DOHH2 (cell line): ENCODE measurements around the gene CHMP5.

Experiments used
- H3F3A ChIP-seq: fragments of 200-600 bp; sonication (generic), shearing (Covaris generic); 2 replicates; pipeline ENCODE4 v1.6.0; 2016; ENCODE audit warnings: antibody characterized with exemption, mild to moderate bottlenecking; ENCODE audit not compliant: control insufficient read depth, insufficient read depth
- H3K27ac ChIP-seq: fragments of 200-600 bp; sonication (generic); 2 replicates; pipeline ENCODE4 v1.5.1; 2014; ENCODE audit warnings: low read depth, mild to moderate bottlenecking, low read length, moderate library complexity
- H3K27me3 ChIP-seq: fragments of 200-600 bp; sonication (generic); 2 replicates; pipeline ENCODE4 v1.6.1; 2014; ENCODE audit warnings: mild to moderate bottlenecking, low read length, mixed read lengths; ENCODE audit not compliant: control insufficient read depth
- H3K36me3 ChIP-seq: fragments of 200-600 bp; sonication (generic); 2 replicates; pipeline ENCODE4 v1.6.1; 2014; ENCODE audit warnings: mild to moderate bottlenecking, low read length, moderate library complexity, mixed read lengths; ENCODE audit not compliant: control insufficient read depth
- H3K4me1 ChIP-seq: fragments of 200-600 bp; sonication (generic); 2 replicates; pipeline ENCODE4 v1.6.1; 2014; ENCODE audit warnings: mild to moderate bottlenecking, low read length, mixed read lengths; ENCODE audit not compliant: control insufficient read depth
- H3K4me2 ChIP-seq: fragments of 200-600 bp; sonication (generic); 2 replicates; pipeline ENCODE4 v1.6.0; 2014; ENCODE audit warnings: mild to moderate bottlenecking, low read length, moderate library complexity
- H3K4me3 ChIP-seq: fragments of 200-600 bp; sonication (generic); 2 replicates; pipeline ENCODE4 v1.5.1; 2014; ENCODE audit warnings: mild to moderate bottlenecking, low read length, mixed read lengths
- H3K79me2 ChIP-seq: fragments of 200-600 bp; sonication (generic); 2 replicates; pipeline ENCODE4 v1.6.1; 2014; ENCODE audit warnings: mild to moderate bottlenecking, low read length, mixed read lengths; ENCODE audit not compliant: control insufficient read depth
- H3K9me2 ChIP-seq: fragments of 200-600 bp; sonication (generic); replicated peaks from 2 replicates; pipeline ENCODE4 v1.6.1; 2014; ENCODE audit warnings: mild to moderate bottlenecking, low read length, mixed read lengths; ENCODE audit not compliant: control insufficient read depth
- H3K9me3 ChIP-seq: fragments of 200-600 bp; sonication (generic); 2 replicates; pipeline ENCODE4 v1.6.1; 2014; ENCODE audit warnings: antibody characterized with exemption, low read length, mixed read lengths; ENCODE audit not compliant: control insufficient read depth, insufficient read depth
- H4K20me1 ChIP-seq: fragments of 200-600 bp; sonication (generic); 2 replicates; pipeline ENCODE4 v1.6.0; 2014; ENCODE audit warnings: low read depth, mild to moderate bottlenecking, antibody characterized with exemption, low read length, moderate library complexity; ENCODE audit not compliant: control insufficient read depth, insufficient read depth
- CTCF ChIP-seq: fragments of 200-600 bp; sonication (generic); IDR thresholded peaks from one replicate; pipeline ENCODE4 v1.5.1; 2014; ENCODE audit warnings: antibody characterized with exemption, mild to moderate bottlenecking, low read depth, low read length; ENCODE audit not compliant: poor library complexity, severe bottlenecking
- EZH2phosphoT487 ChIP-seq: fragments of 200-600 bp; sonication (generic); IDR thresholded peaks from 2 replicates; pipeline ENCODE4 v1.6.1; 2017; ENCODE audit warnings: borderline replicate concordance, mild to moderate bottlenecking, antibody characterized with exemption, low read length, moderate library complexity, mixed read lengths

CHMP5 gene

DNA sequence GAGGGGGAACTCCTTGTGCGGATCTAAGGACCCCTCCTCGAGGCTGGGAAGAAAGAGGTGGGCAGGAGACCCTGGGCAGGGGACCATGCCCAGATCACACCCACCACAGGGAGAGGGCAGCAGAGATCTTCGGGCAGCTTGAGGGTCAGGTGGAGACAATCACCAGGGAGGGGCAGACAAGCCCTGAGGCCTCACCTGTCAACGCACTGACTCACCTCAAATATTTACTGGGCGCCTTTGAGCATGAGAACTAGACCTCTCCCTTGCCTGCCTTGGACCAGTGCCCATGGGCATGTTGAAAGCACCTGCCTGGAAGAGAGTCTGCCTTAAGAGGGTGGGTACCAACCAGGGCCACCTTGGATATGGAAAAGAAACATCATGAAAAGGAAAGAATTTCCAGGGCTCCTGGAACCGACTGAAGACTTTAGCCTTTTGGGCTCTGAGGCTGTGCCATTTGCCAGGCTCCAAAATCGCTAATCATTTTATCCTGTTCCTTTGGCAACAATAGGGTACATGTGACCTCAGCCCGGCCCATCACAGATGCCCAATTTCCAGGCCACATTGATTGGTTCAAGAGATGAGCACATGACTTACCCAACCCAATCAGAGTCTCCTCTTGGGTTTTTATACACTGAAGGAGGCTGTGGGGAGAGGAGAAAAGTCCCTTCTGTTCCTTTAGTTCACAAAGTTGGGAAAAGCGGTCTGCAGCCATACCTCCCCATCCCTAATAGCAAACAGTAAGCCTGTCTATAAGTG, 35.3 kb upstream of the CHMP5 start:
- Histone ChIP-seq H3K4me2 (no peak overlapping the region), H3K4me3 (no peak overlapping the region), H3K4me1 (peaks cover 13% of the 10 kb centered on the region), H3K27ac (no peak overlapping the region), H3F3A (no peaks in the 10 kb centered on the region), H3K27me3 (no peaks in the 10 kb centered on the region; the same call in 1 of the 2 replicates), H4K20me1 (no peaks in the 10 kb centered on the region), H3K36me3 (no peaks in the 10 kb centered on the region), H3K9me2 (no peaks in the 10 kb centered on the region), H3K9me3 (no peaks in the 10 kb centered on the region), H3K79me2 (no peaks in the 10 kb centered on the region)
- TF ChIP-seq CTCF (no peak), EZH2phosphoT487 (no peak)

DNA sequence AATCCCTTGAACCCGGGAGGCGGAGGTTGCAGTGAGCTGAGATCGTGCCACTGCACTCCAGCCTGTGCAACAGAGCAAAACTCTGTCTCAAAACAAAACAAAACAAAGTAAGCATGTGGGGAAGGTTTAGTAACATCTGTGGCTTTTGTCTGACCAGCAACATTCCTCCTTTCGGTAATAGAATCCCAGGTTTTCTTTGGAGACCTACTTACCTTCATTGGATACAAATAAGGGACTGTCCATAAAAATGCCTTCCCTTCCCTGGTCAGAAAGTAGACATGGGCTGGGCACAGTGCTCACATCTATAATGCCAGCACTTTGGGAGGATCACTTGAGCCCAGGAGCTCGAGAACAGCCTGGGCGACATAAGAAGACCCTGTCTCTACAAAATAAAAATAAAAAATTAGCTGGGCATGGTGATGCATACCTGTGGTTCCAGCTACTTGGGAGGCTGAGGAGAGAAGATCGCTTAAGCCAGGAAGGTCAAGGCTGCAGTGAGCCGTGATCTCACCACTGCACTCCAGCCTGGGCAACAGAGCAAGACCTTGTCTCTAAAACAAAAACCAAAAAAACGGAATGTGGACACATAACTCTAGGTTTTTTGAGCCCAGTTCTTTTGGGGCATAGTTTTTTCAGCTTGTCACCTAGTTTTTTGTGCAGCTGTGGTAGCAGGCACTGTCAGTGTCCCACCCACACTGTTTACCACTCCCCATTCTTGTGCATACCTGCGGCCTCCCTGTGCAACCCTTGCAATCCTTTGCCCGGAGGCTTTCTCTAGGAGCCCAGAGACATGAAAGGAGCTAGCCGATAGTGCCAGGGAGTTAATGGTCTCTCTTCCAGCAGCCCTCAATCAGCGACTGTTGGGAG, 33.9 kb upstream of the CHMP5 start:
- peaks cover 7% of the 10 kb centered on the region; the same call in 1 of the 2 replicates for H3K4me1 ChIP-seq
- H3K9me3 ChIP-seq: no peaks in the 10 kb centered on the region
- no peaks in the 10 kb centered on the region for H3K79me2 ChIP-seq
- no peaks in the 10 kb centered on the region for H3K36me3 ChIP-seq
- no peak overlapping the region for H3K4me3 ChIP-seq
- TF ChIP-seq EZH2phosphoT487 (no peak), CTCF (no peak)
- H3K27ac ChIP-seq: no peak overlapping the region
- H3F3A ChIP-seq: no peaks in the 10 kb centered on the region
- no peaks in the 10 kb centered on the region for H4K20me1 ChIP-seq
- no peaks in the 10 kb centered on the region; the same call in 1 of the 2 replicates for H3K27me3 ChIP-seq
- no peaks in the 10 kb centered on the region for H3K9me2 ChIP-seq
- H3K4me2 ChIP-seq: no peak overlapping the region

- Histone ChIP-seq H3K4me3 (no peak overlapping the region), H4K20me1 (no peaks in the 10 kb centered on the region), H3K27me3 (peaks cover 1% of the 10 kb centered on the region), H3K9me2 (no peaks in the 10 kb centered on the region), H3K9me3 (no peaks in the 10 kb centered on the region), H3K27ac (no peak overlapping the region), H3K79me2 (no peaks in the 10 kb centered on the region), H3K4me1 (peaks cover 6% of the 10 kb centered on the region; the same call in 1 of the 2 replicates), H3K36me3 (no peaks in the 10 kb centered on the region), H3F3A (no peaks in the 10 kb centered on the region), H3K4me2 (no peak overlapping the region)
- TF ChIP-seq EZH2phosphoT487 (no peak), CTCF (no peak)
Measured at GRCh38 chr9:33231623-33231942, 33.3 kb upstream of the CHMP5 start.
